OCI-LY3 (cell line): ENCODE measurements around the gene MYO15A.

ENCODE experiments used
- H2AFZ ChIP-seq: fragments of 200-600, 300-600 bp; shearing (Covaris generic); 2 replicates; pipeline ENCODE4 v1.6.0; 2014; ENCODE audit warnings: antibody characterized with exemption, low read depth, low read length
- H3K27ac ChIP-seq: fragments of 200-600, 300-600 bp; sonication (generic); 2 replicates; pipeline ENCODE4 v1.5.1; 2014; ENCODE audit warnings: mild to moderate bottlenecking, low read length, moderate library complexity, mixed read lengths
- H3K27me3 ChIP-seq: fragments of 200-600, 300-600 bp; sonication (generic); 2 replicates; pipeline ENCODE4 v1.6.1; 2014; ENCODE audit warnings: low read depth, low read length, mixed read lengths
- H3K36me3 ChIP-seq: fragments of 200-600, 300-600 bp; sonication (generic); replicated peaks from 2 replicates; pipeline ENCODE3; 2014; ENCODE audit warnings: low read depth, low read length, mixed read lengths
- H3K4me1 ChIP-seq: fragments of 300-600, 200-600 bp; sonication (generic); 2 replicates; pipeline ENCODE4 v1.6.1; 2014; ENCODE audit warnings: low read length, mixed read lengths
- H3K4me2 ChIP-seq: fragments of 200-600, 300-600 bp; sonication (generic); 2 replicates; pipeline ENCODE4 v1.6.1; 2014; ENCODE audit warnings: low read length, mixed read lengths
- H3K4me3 ChIP-seq: fragments of 300-600, 200-600 bp; sonication (generic); 2 replicates; pipeline ENCODE4 v1.5.1; 2014; ENCODE audit warnings: antibody characterized with exemption, mild to moderate bottlenecking, low read length, moderate library complexity
- H3K79me2 ChIP-seq: fragments of 300-600, 200-600 bp; shearing (Covaris generic); 2 replicates; pipeline ENCODE4 v1.6.1; 2014; ENCODE audit warnings: mild to moderate bottlenecking, low read length, mixed read lengths
- H3K9ac ChIP-seq: fragments of 300-600, 200-600 bp; shearing (Covaris generic); 2 replicates; pipeline ENCODE4 v1.6.0; 2014; ENCODE audit warnings: mild to moderate bottlenecking, low read length, moderate library complexity
- H3K9me3 ChIP-seq: fragments of 200-600, 300-600 bp; shearing (Covaris generic); 2 replicates; pipeline ENCODE4 v1.6.1; 2014; ENCODE audit warnings: low read length, mixed read lengths; ENCODE audit not compliant: insufficient read depth
- H4K20me1 ChIP-seq: fragments of 200-600, 300-600 bp; sonication (generic); 2 replicates; pipeline ENCODE4 v1.6.1; 2016; ENCODE audit warnings: low read length, mixed read lengths; ENCODE audit not compliant: insufficient read depth
- EZH2phosphoT487 ChIP-seq: fragments of 200-600 bp; shearing (Covaris generic); IDR thresholded peaks from 2 replicates; pipeline ENCODE4 v1.6.1; 2018; ENCODE audit warnings: antibody characterized with exemption, mixed run types, low read depth
- TF ChIP-seq, protein P1 (sequence below): fragments of 200-600, 300-600 bp; sonication (generic); IDR thresholded peaks from 2 replicates; pipeline ENCODE4 v1.5.1; 2014; ENCODE audit warnings: antibody characterized with exemption, low read length, low read depth

Gene MYO15A

GRCh38 chr17:18141210-18141803 lies 32.8 kb downstream of the MYO15A start:
- H3K4me2 ChIP-seq: no peak overlapping the region
- no peaks in the 10 kb centered on the region for H3K27me3 ChIP-seq
- H3K27ac ChIP-seq: no peak overlapping the region
- TF ChIP-seq EZH2phosphoT487: no peak
- TF ChIP-seq, protein P1, sequence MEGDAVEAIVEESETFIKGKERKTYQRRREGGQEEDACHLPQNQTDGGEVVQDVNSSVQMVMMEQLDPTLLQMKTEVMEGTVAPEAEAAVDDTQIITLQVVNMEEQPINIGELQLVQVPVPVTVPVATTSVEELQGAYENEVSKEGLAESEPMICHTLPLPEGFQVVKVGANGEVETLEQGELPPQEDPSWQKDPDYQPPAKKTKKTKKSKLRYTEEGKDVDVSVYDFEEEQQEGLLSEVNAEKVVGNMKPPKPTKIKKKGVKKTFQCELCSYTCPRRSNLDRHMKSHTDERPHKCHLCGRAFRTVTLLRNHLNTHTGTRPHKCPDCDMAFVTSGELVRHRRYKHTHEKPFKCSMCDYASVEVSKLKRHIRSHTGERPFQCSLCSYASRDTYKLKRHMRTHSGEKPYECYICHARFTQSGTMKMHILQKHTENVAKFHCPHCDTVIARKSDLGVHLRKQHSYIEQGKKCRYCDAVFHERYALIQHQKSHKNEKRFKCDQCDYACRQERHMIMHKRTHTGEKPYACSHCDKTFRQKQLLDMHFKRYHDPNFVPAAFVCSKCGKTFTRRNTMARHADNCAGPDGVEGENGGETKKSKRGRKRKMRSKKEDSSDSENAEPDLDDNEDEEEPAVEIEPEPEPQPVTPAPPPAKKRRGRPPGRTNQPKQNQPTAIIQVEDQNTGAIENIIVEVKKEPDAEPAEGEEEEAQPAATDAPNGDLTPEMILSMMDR: peak; percentile 33
- H3K9ac ChIP-seq: no peak overlapping the region
- no peaks in the 10 kb centered on the region for H3K9me3 ChIP-seq
- H3K4me3 ChIP-seq: no peak overlapping the region
- H3K4me1 ChIP-seq: no peaks in the 10 kb centered on the region
- no peaks in the 10 kb centered on the region for H4K20me1 ChIP-seq
- H3K36me3 ChIP-seq: no peaks in the 10 kb centered on the region
- H2AFZ ChIP-seq: no peak overlapping the region
- no peaks in the 10 kb centered on the region for H3K79me2 ChIP-seq

GRCh38 chr17:18142417-18142816 lies 33.9 kb downstream of the MYO15A start:
- H3K27ac ChIP-seq: no peak overlapping the region
- no peak overlapping the region for H3K4me3 ChIP-seq
- H3K79me2 ChIP-seq: no peaks in the 10 kb centered on the region

GRCh38 chr17:18143044-18143936 lies 34.7 kb downstream of the MYO15A start:
- Histone ChIP-seq H3K4me2 (no peak overlapping the region), H3K4me1 (no peaks in the 10 kb centered on the region), H3K27me3 (no peaks in the 10 kb centered on the region), H3K36me3 (no peaks in the 10 kb centered on the region), H3K9ac (no peak overlapping the region), H3K9me3 (no peaks in the 10 kb centered on the region), H3K27ac (no peak overlapping the region), H4K20me1 (no peaks in the 10 kb centered on the region), H3K4me3 (no peak overlapping the region), H2AFZ (no peak overlapping the region), H3K79me2 (no peaks in the 10 kb centered on the region)
- TF ChIP-seq, protein P1: no peak
- no peak for TF ChIP-seq EZH2phosphoT487

More at GRCh38 chr17:18142417-18142816, 33.9 kb downstream of the MYO15A start:
- Histone ChIP-seq H3K4me1 (no peaks in the 10 kb centered on the region), H3K4me2 (no peak overlapping the region), H3K36me3 (no peaks in the 10 kb centered on the region), H3K9ac (no peak overlapping the region), H3K9me3 (no peaks in the 10 kb centered on the region), H2AFZ (no peak overlapping the region), H3K27me3 (no peaks in the 10 kb centered on the region), H4K20me1 (no peaks in the 10 kb centered on the region)
- TF ChIP-seq EZH2phosphoT487: no peak
- TF ChIP-seq, protein P1: no peak

DNA sequence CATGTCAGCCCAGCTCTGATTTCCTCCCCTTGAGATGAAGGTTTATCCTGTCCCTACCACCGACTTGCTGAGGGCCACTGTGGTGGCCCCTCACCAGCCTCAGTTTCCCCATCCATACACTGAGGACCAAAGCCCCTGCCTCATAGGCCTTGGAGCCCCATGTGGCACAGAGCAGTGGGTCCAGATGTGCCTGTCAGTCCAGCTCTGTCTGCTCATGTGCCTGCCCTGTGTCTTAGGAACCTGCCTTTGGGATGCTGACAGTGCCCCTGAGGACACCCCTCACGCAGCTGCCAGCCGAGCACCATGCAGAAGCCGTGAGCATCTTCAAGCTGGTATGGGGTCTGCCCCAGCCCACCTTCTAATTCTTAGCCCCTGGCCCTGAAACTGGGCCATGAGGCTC lies 35.7 kb downstream of the MYO15A start:
- H3K4me1 ChIP-seq: no peaks in the 10 kb centered on the region
- H3K4me3 ChIP-seq: no peak overlapping the region
- H3K27me3 ChIP-seq: no peaks in the 10 kb centered on the region
- H3K4me2 ChIP-seq: no peak overlapping the region
- H3K36me3 ChIP-seq: no peaks in the 10 kb centered on the region
- H3K27ac ChIP-seq: no peak overlapping the region
- TF ChIP-seq EZH2phosphoT487: no peak
- TF ChIP-seq, protein P1: no peak
- no peaks in the 10 kb centered on the region for H4K20me1 ChIP-seq
- H3K9ac ChIP-seq: no peak overlapping the region
- no peak overlapping the region for H2AFZ ChIP-seq
- no peaks in the 10 kb centered on the region for H3K9me3 ChIP-seq
- H3K79me2 ChIP-seq: no peaks in the 10 kb centered on the region
